GM21367 (cell line): ENCODE data around the gene RALGAPA2.

Experiments
- ATAC-seq: cut with Tn5 transposase; IDR thresholded peaks from one replicate; pipeline ENCODE4 v1.9.1; 2021; ENCODE audit not compliant: unreplicated experiment

The RALGAPA2 gene

GRCh38 chr20:20375862-20376261 is 336.6 kb downstream of the RALGAPA2 start:
- no peak for ATAC-seq

DNA sequence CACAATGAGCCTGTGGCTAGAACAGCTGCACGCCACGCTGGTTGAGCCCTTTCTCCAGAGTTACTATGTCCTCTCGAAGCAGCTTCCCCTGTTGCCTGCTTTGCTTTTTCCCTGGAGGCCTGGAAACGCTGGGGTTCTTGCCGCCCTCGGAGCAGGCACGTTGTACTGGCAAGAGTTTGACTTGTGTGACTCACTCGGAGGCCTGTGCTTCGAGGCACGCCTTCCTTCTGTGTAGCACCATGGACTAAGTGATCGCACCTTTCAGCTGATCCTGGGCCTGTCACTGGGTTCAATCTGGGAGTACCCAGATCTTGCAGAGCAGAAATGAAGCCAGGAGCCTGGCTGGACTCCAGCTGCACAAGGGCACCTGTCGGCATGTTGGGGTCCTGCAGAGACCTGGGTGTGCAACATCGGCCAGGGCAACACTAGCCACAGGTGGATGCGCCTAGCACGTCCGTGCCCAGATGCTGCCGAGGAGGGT is 339.3 kb downstream of the RALGAPA2 start:
- no peak for ATAC-seq

- ATAC-seq, result no peak
These were observed 340.8 kb downstream of the RALGAPA2 start for GRCh38 chr20:20371681-20372080.

GRCh38 chr20:20371083-20371482 is 341.4 kb downstream of the RALGAPA2 start:
- no peak for ATAC-seq

DNA sequence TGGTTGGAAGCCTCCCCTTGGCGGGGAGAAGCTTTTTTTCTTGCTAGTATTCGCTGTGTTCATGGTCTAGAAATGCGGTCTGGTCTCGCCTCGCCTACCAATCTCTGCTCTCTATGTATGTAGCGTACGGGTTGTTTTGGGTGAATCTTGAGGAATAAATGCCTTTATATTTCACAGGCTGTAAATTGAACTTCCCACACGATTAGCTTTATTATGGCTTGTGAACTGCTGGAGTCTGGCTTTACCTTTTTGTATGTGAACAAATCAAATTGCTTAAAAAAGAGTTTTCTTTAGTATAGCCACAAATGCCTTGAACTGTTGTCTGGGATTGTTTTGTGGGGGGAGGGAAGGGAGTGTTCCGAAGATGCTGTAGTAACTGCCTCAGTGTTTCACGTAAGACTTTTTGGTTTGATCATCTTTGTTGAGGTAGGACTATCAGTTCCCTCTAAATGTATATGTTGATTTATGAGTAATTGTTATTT is 342.3 kb downstream of the RALGAPA2 start:
- no peak for ATAC-seq

DNA sequence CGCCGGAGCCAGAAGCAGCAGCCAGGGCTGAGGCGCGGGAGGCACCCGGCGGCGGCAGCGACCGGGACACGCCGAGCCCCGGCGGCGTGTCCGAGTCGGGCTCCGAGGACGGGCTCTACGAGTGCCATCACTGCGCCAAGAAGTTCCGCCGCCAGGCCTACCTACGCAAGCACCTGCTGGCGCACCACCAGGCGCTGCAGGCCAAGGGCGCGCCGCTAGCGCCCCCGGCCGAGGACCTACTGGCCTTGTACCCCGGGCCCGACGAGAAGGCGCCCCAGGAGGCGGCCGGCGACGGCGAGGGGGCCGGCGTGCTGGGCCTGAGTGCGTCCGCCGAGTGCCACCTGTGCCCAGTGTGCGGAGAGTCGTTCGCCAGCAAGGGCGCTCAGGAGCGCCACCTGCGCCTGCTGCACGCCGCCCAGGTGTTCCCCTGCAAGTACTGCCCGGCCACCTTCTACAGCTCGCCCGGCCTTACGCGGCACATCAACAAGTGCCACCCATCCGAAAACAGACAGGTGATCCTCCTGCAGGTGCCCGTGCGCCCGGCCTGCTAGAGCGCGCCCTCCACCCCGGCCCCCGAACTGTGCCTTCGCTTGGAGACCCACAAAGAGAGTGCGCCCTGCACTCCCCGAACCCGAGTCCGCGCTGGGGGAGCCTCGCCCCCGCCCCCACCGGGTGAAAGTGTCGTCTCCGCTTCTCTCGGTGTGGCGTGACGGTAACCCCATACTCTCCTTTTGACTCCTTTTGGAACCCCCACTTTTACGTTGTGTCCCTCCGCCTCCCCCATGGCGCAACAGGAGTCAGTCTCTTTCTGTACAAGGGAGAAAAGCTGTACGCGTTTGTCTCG is 343.0 kb downstream of the RALGAPA2 start:
- no peak for ATAC-seq

GRCh38 chr20:20368418-20369249 is 343.8 kb downstream of the RALGAPA2 start:
- no peak for ATAC-seq

GRCh38 chr20:20367575-20368417 is 344.6 kb downstream of the RALGAPA2 start, which contains the start of gene INSM1:
INSM1 (plus strand) TSS chr20:20368104; CDS start chr20:20368268, 164 bp downstream.
- no peak for ATAC-seq

DNA sequence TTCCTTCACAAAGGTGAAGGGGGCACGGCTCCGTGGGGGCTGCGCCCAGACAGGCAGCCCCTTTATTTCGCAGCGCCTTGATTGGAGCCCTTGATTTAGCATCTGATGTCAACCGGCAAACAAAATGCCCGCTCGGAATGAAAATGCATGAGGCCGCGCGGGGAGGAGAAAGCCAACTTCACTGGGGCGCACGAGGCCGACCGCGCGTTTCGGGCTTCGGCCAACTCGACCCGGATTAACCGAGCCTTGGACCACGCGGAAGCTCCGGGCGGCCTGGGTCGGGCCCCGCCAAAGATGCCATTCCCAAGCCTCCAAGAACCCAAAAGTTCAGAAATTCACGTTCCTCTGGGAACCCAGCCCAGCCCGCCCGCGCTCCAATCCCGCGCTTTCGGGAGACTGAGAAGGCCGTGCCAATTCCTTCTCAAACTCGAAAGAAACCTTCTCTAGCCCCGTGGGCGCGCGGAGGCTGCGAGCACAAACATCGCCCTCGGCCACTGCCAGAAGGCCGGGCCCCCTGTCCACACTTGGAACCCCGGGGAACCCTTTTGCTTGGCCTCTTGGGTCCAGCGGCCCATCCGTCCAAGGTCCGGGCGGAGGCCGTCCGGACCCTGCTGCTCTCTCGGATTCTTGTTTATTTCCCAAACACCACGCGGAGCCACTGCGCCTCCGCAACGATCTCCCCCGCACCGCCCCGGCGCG is 345.4 kb downstream of the RALGAPA2 start:
- ATAC-seq, result no peak

GRCh38 chr20:20366551-20366875 is 345.9 kb downstream of the RALGAPA2 start:
- ATAC-seq, result no peak

GRCh38 chr20:20365480-20366161 is 346.8 kb downstream of the RALGAPA2 start:
- ATAC-seq, result no peak

- no peak for ATAC-seq
These were observed 347.6 kb downstream of the RALGAPA2 start for GRCh38 chr20:20364593-20365479.

- no peak for ATAC-seq
These were observed 348.4 kb downstream of the RALGAPA2 start for GRCh38 chr20:20363799-20364592.

DNA sequence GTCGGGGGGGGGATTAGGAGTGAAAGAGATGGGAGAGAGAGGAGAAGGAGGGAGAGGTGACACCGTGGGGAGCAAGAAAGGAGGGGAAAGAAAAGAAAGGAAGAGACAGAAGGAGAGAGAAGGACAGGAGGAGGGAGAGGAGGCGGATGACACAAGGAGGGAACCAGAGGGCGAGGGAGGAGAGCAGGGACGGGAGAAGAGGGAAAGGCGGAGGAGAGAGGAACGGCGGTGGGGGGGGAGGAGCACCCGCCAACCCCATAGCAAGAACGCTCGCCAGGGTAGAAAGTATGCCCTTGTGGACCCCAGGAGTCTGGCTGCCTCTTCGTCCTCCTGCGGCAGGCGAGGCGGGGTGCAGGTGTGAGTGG is 349.0 kb downstream of the RALGAPA2 start:
- no peak for ATAC-seq

DNA sequence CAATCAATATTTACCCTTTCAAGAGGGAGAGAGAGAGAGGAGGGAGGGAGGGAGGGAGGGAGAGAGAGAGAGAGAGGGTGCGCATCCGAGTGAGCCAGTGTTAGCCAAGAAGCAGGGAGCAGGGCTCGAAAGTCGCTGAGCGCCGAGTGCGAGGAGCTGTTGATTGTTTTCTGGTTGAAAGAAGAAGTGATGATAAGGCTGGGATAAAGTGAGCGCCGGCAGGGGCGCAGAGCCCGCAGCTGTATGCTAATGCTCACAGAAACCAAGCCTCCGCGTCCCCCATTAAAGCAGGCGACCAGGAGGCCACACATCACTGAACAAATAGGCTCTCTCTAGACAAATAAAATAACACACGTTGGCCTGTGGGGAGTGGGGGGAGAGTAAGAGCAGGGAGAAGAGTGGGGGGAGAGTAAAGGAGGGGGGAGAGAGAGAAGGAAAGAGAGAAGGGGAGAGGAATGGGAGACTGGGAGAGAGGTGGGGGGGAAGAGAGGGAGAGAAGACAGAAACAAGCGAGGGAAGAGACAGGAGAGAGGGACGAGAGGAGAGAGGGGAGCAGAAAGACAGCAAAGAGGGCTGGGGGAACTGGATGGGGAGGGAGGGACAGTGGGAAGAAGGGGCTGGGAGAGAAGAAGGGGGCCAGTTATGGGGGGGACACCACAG is 349.5 kb downstream of the RALGAPA2 start:
- no peak for ATAC-seq

GRCh38 chr20:20360464-20360863 is 352.0 kb downstream of the RALGAPA2 start:
- ATAC-seq, result peak; percentile 71

GRCh38 chr20:20359628-20360027 is 352.8 kb downstream of the RALGAPA2 start:
- ATAC-seq, result no peak
